SK-N-SH treated with all-trans-retinoic acid at 6 μM for 48 hours (cell line): Measurements from ENCODE around the gene LAMB4.

ENCODE experiments used
- ATAC-seq: fragments of 200-7000 bp; cut with Tn5 transposase; 3 replicates; pipeline ENCODE4 v1.9.1; 2020; ENCODE audit warnings: mild to moderate bottlenecking, moderate library complexity
- ARNTL ChIP-seq: fragments of 450-650 bp; formaldehyde crosslinking; IDR thresholded peaks from 2 replicates; pipeline ENCODE4 v1.5.0; 2020; ENCODE audit warnings: low read depth, mild to moderate bottlenecking, moderate library complexity, borderline replicate concordance
- BACH2 ChIP-seq: fragments of 250-450 bp; sonication (Bioruptor Pico); IDR thresholded peaks from 2 replicates; pipeline ENCODE4 v1.9.0; 2021; ENCODE audit warnings: mild to moderate bottlenecking, borderline replicate concordance
- CSDC2 ChIP-seq: fragments of 250-450 bp; sonication (Bioruptor Pico); IDR thresholded peaks from 2 replicates; pipeline ENCODE4 v1.5.0; 2020; ENCODE audit warnings: mild to moderate bottlenecking, moderate library complexity
- CSRNP3 ChIP-seq: fragments of 250-450 bp; sonication (Bioruptor Pico); IDR thresholded peaks from 2 replicates; pipeline ENCODE4 v1.5.1; 2021; ENCODE audit warnings: mild to moderate bottlenecking, moderate library complexity
- ESRRG ChIP-seq: fragments of 250-450 bp; sonication (Bioruptor Pico); IDR thresholded peaks from 2 replicates; pipeline ENCODE4 v1.6.1; 2021; ENCODE audit warnings: mild to moderate bottlenecking
- GLIS3 ChIP-seq: fragments of 250-450 bp; sonication (Bioruptor Pico); IDR thresholded peaks from 2 replicates; pipeline ENCODE4 v1.5.0; 2020; ENCODE audit warnings: mild to moderate bottlenecking, moderate library complexity
- ISL1 ChIP-seq: fragments of 250-450 bp; sonication (Bioruptor Pico); IDR thresholded peaks from 2 replicates; pipeline ENCODE4 v2.1.2; 2022; ENCODE audit warnings: mild to moderate bottlenecking, moderate library complexity
- OSR1 ChIP-seq: fragments of 250-450 bp; sonication (Bioruptor Pico); IDR thresholded peaks from 2 replicates; pipeline ENCODE4 v1.8.0; 2022; ENCODE audit warnings: moderate library complexity, mild to moderate bottlenecking, inconsistent platforms
- PATZ1 ChIP-seq: fragments of 250-450 bp; sonication (Bioruptor Pico); IDR thresholded peaks from 2 replicates; pipeline ENCODE4 v1.8.0; 2020; ENCODE audit warnings: mild to moderate bottlenecking, moderate library complexity, borderline replicate concordance
- POU6F1 ChIP-seq: fragments of 250-450 bp; sonication (Bioruptor Pico); IDR thresholded peaks from 2 replicates; pipeline ENCODE4 v1.8.0; 2021; ENCODE audit warnings: low read depth, mild to moderate bottlenecking, moderate library complexity, borderline replicate concordance
- PPARA ChIP-seq: fragments of 250-450 bp; sonication (Bioruptor Pico); IDR thresholded peaks from 2 replicates; pipeline ENCODE4 v1.5.0; 2020; ENCODE audit warnings: mild to moderate bottlenecking, borderline replicate concordance
- RARB ChIP-seq: fragments of 250-450 bp; sonication (Bioruptor Pico); IDR thresholded peaks from 2 replicates; pipeline ENCODE4 v1.8.0; 2021; ENCODE audit warnings: mild to moderate bottlenecking, moderate library complexity
- SNAI2 ChIP-seq: fragments of 250-450 bp; sonication (Bioruptor Pico); IDR thresholded peaks from 2 replicates; pipeline ENCODE4 v1.5.0; 2020; ENCODE audit warnings: mild to moderate bottlenecking, moderate library complexity
- TOX ChIP-seq: fragments of 250-450 bp; sonication (Bioruptor Pico); IDR thresholded peaks from 2 replicates; pipeline ENCODE4 v1.8.0; 2021; ENCODE audit warnings: mild to moderate bottlenecking, moderate library complexity, borderline replicate concordance
- TSHZ2 ChIP-seq: fragments of 250-450 bp; sonication (Bioruptor Pico); IDR thresholded peaks from 2 replicates; pipeline ENCODE4 v1.5.0; 2020; ENCODE audit warnings: mild to moderate bottlenecking, moderate library complexity
- ZC3H10 ChIP-seq: fragments of 250-450 bp; sonication (Bioruptor Pico); IDR thresholded peaks from 2 replicates; pipeline ENCODE4 v1.5.1; 2021; ENCODE audit warnings: mild to moderate bottlenecking, moderate library complexity
- ZFP3 ChIP-seq: fragments of 250-450 bp; sonication (Bioruptor Pico); IDR thresholded peaks from 2 replicates; pipeline ENCODE4 v1.5.0; 2020; ENCODE audit warnings: mild to moderate bottlenecking, moderate library complexity
- ZFP30 ChIP-seq: fragments of 450-650 bp; formaldehyde crosslinking; IDR thresholded peaks from 2 replicates; pipeline ENCODE4 v1.5.0; 2022; ENCODE audit warnings: mild to moderate bottlenecking, moderate library complexity
- ZNF565 ChIP-seq: fragments of 450-650 bp; formaldehyde crosslinking; conservative IDR thresholded peaks from 2 replicates; pipeline ENCODE4 v1.5.0; 2020; ENCODE audit warnings: low read depth, mild to moderate bottlenecking, moderate library complexity
- ZNF70 ChIP-seq: fragments of 450-650 bp; formaldehyde crosslinking; IDR thresholded peaks from 2 replicates; pipeline ENCODE4 v1.5.0; 2020; ENCODE audit warnings: mild to moderate bottlenecking, moderate library complexity

The LAMB4 gene

GRCh38 chr7:108026647-108027046 lies 103.5 kb downstream of the LAMB4 start:
- TF ChIP-seq RARB (CRISPR knock-in tag): no peak
- no peak for TF ChIP-seq ZFP30 (CRISPR knock-in tag)
- no peak for TF ChIP-seq CSDC2 (CRISPR knock-in tag)
- no peak for TF ChIP-seq PPARA (CRISPR knock-in tag)
- TF ChIP-seq ARNTL (CRISPR knock-in tag): no peak
- no peak for TF ChIP-seq ESRRG
- TF ChIP-seq CSRNP3 (CRISPR knock-in tag): no peak
- TF ChIP-seq ZFP3 (CRISPR knock-in tag): no peak
- TF ChIP-seq TOX: no peak
- TF ChIP-seq SNAI2 (CRISPR knock-in tag): no peak

GRCh38 chr7:108026116-108026515 lies 104.0 kb downstream of the LAMB4 start:
- TF ChIP-seq GLIS3: no peak
- no peak for ATAC-seq

More at GRCh38 chr7:108026647-108027046, 103.5 kb downstream of the LAMB4 start:
- ATAC-seq: peak; percentile 76

GRCh38 chr7:108024538-108024937 lies 105.6 kb downstream of the LAMB4 start:
- TF ChIP-seq ZNF565 (CRISPR knock-in tag) (no peak), OSR1 (no peak), ZFP30 (CRISPR knock-in tag) (no peak)
- no peak for ATAC-seq

GRCh38 chr7:108020585-108020984 lies 109.6 kb downstream of the LAMB4 start:
- TF ChIP-seq ZNF565 (CRISPR knock-in tag) (no peak), POU6F1 (no peak), CSDC2 (CRISPR knock-in tag) (no peak), TSHZ2 (no peak)
- no peak for ATAC-seq

GRCh38 chr7:108018668-108019067 lies 111.5 kb downstream of the LAMB4 start:
- no peak for TF ChIP-seq GLIS3
- no peak for ATAC-seq

GRCh38 chr7:108017776-108018151 lies 112.4 kb downstream of the LAMB4 start:
- ATAC-seq: peak; percentile 6; the same call in 1 of the 3 replicates
- TF ChIP-seq ZNF70 (CRISPR knock-in tag) (no peak), ESRRG (no peak), PPARA (CRISPR knock-in tag) (no peak), PATZ1 (CRISPR knock-in tag) (no peak), TOX (no peak), ISL1 (CRISPR knock-in tag) (no peak), ARNTL (CRISPR knock-in tag) (no peak), OSR1 (no peak), BACH2 (CRISPR knock-in tag) (no peak), GLIS3 (no peak), ZFP3 (CRISPR knock-in tag) (no peak), ZC3H10 (CRISPR knock-in tag) (no peak)
